HG03575 (cell line): ENCODE measurements around the gene DCST2.

Source experiments
- ATAC-seq: cut with Tn5 transposase; IDR thresholded peaks from one replicate; pipeline ENCODE4 v1.9.1; 2021; ENCODE audit not compliant: unreplicated experiment, insufficient number of reproducible peaks, low FRiP score; ENCODE audit errors: extremely low read depth

DCST2 gene

DNA sequence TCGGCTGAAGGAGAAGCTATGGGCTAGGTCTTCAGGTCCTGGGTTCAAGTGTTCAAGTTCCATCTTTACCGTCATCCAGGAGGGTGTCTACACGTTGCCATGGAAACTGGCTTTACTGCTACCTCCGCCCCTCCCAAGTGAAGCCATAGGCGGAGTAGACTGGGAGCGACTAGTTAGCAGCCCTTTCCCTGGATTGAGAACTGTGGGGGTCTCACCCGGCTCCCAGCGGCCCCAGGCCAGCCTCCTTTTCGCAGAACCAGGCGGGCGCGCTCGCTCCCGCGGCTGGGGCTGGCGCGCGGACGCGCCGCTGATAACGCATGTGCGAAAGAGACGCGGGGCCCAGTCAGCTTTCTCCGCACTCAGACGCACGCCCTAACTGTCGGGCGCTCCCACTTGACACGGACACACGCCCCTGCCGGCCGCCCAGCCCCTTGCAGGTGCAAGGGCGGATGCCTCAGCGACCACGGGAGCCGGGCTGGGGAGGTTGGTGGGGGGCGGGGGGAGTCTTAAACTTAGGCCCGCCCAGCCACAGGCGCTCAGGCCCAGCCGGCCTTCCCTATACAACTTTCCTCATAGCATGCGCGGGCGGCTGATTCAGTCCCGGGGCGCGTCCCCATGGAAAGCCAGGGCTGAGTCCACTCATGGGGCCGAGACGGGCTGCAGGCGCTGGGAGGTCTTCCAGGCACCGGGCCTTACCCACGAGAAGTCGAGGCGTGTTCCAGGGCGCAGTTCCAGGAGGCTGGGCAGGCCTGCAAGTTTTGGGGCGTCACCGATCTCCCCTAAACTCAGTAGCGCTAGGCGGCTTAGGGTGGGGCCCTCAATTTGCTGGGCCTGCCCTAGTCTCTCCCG, 37.4 kb upstream of the DCST2 start:
- no peak for ATAC-seq

DNA sequence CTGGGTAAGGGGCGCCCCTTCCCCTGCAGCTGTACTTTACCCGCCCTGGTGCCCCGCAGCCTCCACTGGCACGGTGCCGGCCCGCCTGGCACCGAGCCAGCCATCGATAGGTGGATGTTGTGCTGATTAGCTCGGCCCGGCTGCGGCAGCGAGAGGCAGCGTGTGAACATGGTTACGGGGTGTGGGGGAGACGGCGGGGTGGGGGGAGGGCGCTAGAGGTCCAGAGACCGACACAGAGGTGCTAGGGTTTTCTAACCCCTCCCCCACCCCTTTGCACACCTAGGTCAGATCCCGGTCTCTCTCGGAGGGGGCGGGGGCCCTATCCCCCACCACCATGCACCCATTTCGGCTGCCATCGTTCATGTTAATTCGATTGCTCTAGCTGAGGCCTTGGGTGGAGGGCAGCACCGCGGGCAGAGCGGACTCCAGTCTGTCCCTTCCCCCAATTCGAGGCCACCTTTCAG, 36.6 kb upstream of the DCST2 start:
- ATAC-seq: no peak

DNA sequence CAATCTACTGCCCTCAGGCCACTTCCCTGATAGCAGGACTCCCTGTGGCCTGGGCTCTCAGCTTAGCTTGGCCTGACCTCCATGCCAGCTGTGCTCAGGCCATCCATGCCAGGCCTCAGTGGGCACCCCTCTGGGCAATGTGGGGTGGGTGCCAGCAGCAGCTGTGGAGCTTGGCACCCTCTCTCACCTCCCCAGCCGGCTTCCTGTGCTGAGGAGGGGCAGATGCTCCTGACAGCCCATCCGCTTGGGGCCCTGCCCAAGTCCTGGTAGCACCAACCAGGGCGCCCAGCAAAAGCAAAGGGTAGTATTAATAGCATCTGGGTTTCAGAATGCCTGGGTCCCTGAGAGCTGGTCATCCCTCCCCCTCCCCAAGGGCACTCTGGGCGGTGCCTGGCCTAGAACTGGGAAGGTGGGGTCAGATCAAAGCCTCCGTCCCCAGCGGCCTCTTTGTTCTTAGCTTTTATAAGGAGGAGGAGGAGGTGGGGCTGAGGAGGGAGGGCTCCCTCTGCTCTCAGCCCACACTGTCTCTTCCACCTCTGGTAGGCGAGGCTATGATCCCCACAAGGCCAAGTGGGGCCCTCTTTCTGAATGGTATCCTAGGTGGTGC, 36.1 kb upstream of the DCST2 start:
- no peak for ATAC-seq

DNA sequence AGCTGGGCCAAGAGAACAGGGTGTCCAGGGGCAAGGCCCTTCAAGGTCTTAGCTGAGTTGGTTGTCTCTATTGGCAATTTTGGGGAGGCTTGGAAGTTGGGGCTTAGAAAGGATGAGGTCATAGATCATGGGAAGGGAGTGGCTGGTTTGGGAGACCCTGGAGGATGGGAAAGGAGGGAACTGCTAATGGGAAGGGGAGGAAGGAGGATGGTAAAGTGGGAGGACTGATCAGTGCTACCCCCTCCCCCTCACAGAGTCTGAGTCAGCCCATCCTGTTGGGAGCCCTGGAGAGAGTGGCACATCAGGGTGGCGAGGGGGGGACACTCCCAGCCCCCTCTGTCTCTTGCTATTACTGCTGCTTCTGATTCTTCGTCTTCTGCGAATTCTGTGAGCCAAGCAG, 35.0 kb upstream of the DCST2 start:
- ATAC-seq: no peak

DNA sequence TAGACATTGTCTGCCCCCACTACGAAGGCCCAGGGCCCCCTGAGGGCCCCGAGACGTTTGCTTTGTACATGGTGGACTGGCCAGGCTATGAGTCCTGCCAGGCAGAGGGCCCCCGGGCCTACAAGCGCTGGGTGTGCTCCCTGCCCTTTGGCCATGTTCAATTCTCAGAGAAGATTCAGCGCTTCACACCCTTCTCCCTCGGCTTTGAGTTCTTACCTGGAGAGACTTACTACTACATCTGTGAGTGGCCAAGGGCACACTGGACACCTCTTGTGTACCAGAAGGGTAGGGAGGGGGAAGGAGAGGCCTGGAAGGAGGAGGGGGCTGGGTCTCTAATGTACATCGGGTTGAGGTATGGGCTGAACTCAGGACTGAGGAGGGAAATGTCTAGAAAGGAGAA, 33.2 kb upstream of the DCST2 start:
- ATAC-seq: no peak

- no peak for ATAC-seq
Measured at GRCh38 chr1:155064832-155065429, 31.4 kb upstream of the DCST2 start.

DNA sequence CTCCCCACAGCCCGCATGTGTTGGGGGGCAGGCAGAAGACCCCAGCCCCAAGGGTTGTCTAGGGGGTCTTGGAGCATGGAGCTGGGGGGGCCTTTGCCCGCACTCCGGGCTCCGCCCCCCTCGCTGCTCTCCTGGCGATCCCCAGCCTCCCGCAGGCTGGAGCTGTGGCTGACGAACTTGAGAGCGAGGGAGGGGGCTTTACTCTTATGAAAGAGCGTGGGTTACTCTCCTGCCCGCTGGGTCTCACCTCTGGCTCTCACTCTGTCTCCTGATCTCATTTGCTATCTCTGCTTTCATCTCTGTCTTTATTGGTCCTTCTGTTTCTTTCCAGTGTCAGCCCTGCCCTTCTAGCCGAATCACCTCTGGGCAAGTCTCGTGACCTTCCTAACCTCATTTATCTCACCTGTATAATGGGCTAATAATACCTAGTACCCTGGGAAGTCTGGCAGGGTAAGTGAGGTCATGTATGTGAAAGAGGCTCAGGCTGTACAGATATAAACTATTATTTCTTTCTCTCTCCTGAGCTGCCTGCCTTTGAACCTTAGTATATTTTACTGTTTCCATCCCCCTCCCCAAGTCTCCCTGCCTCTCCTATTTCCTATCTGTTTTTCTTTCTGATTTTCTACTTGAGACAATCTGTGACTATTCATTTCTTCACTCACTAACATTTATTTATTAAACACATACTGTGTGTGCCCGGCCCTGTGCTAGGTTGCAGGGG, 30.7 kb upstream of the DCST2 start:
- no peak for ATAC-seq

DNA sequence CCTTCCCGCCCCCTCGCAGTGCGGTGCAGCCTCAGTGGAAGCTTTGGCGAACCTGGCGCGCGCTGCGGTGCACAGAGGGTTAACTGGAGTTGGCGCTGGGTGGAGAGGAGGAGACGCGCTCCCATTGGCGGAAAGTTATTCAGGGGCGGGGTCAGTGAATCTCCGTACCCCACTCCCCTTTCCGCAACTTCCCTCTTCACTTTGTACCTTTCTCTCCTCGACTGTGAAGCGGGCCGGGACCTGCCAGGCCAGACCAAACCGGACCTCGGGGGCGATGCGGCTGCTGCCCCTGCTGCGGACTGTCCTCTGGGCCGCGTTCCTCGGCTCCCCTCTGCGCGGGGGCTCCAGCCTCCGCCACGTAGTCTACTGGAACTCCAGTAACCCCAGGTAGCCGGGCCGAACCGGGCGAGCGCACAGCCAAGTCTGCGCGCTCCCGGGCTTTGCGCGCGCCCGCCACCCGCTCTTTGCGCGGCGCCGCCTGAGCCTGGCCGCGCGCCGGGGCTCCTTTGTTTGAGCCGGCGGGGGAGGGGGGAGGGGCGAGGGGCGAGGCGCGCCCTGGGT, 30.0 kb upstream of the DCST2 start, which contains the start of gene EFNA4:
Gene EFNA4, plus strand, starts transcription at position 191 of the 561 bp plus-strand sequence. Its CDS starts 84 bp downstream, at position 275.
- ATAC-seq: no peak

DNA sequence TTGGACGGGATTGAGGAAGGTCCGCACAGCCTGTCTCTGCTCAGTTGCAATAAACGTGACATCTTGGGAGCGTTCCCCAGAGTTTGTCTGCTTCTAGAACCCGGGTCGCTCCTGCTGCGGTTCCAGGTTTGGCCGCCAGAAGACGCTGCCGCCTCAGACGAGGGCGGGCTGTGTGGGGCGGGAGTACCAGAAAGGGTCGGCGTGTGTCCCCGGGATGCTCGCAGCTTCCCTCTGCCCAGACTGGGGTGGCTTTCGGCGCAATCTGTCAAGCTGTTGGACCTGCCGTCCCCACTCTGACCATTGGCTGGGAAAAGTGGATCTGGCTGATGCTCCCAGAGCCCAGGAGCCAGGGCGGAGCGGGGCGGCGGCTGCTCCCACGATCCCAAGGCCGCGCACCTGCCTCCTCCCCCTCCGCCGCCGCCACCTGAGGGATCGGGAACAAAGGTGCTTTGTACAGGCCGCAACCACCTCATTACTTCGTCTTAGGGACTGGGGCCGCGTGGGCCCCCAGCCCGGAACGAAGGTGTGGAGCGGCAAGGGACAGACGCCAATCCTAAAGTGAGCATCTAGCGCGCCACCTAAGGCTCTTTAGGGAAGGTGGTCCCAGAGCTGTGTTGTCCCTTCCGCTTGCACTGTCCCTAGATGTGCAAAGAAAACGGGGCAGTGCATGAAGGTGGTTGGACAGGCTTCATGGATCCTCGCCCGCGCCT, 29.3 kb upstream of the DCST2 start:
- ATAC-seq: no peak

DNA sequence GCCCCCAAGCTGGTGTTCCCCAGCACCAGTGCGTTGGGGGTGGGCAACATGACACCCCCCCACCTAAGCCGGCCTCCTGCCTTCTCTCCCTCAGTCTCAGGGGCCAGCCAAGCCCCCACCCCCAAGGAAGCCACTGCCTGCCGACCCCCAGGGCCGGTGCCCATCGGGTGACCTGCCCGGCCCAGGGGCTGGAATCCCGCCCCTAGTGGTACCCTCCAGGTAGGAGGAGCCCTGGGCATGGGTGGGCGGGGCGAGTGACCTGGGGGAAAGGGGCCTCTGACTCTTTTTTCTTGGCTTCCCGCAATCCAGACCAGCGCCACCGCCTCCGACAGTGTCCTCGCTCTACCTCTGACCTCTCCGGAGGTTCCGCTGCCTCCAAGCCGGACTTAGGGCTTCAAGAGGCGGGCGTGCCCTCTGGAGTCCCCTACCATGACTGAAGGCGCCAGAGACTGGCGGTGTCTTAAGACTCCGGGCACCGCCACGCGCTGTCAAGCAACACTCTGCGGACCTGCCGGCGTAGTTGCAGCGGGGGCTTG, 28.6 kb upstream of the DCST2 start:
- no peak for ATAC-seq

- ATAC-seq: no peak
Measured at GRCh38 chr1:155061381-155062150, 28.0 kb upstream of the DCST2 start.

GRCh38 chr1:155060736-155061135, 27.2 kb upstream of the DCST2 start:
- ATAC-seq: no peak

DNA sequence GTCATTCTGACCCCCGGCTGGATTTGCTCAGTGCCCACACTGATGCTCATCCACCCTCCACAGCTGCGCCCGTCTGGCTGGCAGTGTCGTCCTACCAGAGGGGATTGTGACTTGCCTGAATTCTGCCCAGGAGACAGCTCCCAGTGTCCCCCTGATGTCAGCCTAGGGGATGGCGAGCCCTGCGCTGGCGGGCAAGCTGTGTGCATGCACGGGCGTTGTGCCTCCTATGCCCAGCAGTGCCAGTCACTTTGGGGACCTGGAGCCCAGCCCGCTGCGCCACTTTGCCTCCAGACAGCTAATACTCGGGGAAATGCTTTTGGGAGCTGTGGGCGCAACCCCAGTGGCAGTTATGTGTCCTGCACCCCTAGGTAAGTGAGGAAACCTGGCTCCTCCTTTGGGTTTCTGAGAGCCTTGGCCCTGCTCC, 24.2 kb upstream of the DCST2 start:
- ATAC-seq: no peak

GRCh38 chr1:155057104-155057503, 23.5 kb upstream of the DCST2 start:
- no peak for ATAC-seq

- ATAC-seq: no peak
Measured at GRCh38 chr1:155053531-155054105, 20.0 kb upstream of the DCST2 start.

GRCh38 chr1:155052439-155053395, 19.1 kb upstream of the DCST2 start:
- ATAC-seq: no peak
